ENCODE measurements around the gene SHISA9.
A peak's percentile ranks its signal among the peaks of the same experiment; 100 is the strongest.

SHISA9 gene

DNA sequence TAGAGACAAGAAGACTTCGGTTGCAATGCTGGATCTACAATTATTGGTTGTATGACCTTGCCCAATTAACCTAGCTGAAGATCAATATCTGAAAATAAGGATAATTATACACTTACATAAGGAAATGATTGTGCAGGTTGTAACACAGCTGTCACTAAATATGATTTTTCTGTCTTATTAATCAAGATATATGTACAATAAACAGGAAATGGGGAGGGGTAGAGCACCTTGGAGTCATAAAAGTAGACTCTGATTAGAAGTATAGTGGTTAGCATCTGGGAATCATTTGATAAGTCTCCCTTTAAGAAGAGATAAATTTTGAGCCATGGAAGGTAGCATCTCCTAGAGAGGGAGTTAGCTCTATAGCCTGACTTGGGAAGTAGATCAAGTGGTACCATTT lies 369.2 kb downstream of the SHISA9 start:
- TF ChIP-seq, protein P1, sequence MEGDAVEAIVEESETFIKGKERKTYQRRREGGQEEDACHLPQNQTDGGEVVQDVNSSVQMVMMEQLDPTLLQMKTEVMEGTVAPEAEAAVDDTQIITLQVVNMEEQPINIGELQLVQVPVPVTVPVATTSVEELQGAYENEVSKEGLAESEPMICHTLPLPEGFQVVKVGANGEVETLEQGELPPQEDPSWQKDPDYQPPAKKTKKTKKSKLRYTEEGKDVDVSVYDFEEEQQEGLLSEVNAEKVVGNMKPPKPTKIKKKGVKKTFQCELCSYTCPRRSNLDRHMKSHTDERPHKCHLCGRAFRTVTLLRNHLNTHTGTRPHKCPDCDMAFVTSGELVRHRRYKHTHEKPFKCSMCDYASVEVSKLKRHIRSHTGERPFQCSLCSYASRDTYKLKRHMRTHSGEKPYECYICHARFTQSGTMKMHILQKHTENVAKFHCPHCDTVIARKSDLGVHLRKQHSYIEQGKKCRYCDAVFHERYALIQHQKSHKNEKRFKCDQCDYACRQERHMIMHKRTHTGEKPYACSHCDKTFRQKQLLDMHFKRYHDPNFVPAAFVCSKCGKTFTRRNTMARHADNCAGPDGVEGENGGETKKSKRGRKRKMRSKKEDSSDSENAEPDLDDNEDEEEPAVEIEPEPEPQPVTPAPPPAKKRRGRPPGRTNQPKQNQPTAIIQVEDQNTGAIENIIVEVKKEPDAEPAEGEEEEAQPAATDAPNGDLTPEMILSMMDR (IDR thresholded peaks at IDR 0.05; ENCODE audit: low read depth, low read length), result no peak
- no peak for TF ChIP-seq EZH2phosphoT487 (IDR thresholded peaks at IDR 0.05; ENCODE audit: low read depth)
- no peak overlapping the region for H2AFZ ChIP-seq (ENCODE audit: low read depth, low read length)

DNA sequence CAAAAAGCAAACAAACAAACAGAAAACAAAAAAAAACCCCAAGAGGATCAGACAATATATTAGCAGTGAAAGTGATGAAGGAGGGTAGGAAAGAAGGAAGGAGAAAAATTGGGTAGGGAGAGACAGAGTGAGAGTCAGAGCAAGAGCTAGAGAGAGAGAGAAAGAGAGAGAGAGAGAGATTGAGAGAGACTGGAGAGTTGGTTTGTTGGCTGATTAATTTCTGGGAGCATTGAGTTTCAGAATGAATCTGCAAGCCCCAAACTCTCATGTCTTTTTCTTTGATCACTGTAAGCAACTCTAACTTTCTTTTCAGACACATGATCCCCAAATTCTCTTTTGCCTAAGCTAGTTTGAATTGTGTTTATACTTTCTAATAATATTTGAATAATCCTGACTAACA lies 388.1 kb downstream of the SHISA9 start:
- Histone ChIP-seq H3K27ac (ENCODE audit: low read length) (no peak overlapping the region), H3K27me3 (ENCODE audit: low read depth, low read length) (peaks cover 3% of the 10 kb centered on the region; the same call in 1 of the 2 replicates), H3K4me1 (ENCODE audit: low read length) (peaks cover 24% of the 10 kb centered on the region), H3K4me2 (ENCODE audit: low read length) (peak overlapping the region; percentile 27), H3K4me3 (ENCODE audit: low read length) (no peak overlapping the region), H3K36me3 (replicated peaks; ENCODE audit: low read depth, low read length) (no peaks in the 10 kb centered on the region), H3K9me3 (ENCODE audit: insufficient read depth, low read length) (no peaks in the 10 kb centered on the region), H2AFZ (ENCODE audit: low read depth, low read length) (no peak overlapping the region), H4K20me1 (ENCODE audit: insufficient read depth, low read length) (no peaks in the 10 kb centered on the region), H3K9ac (ENCODE audit: low read length) (no peak overlapping the region), H3K79me2 (ENCODE audit: low read length) (no peaks in the 10 kb centered on the region)
- TF ChIP-seq EZH2phosphoT487 (IDR thresholded peaks at IDR 0.05; ENCODE audit: low read depth), result no peak
- TF ChIP-seq, protein P1 (IDR thresholded peaks at IDR 0.05; ENCODE audit: low read depth, low read length), result no peak

More for the DNA sequence above, 369.2 kb downstream of the SHISA9 start:
- Histone ChIP-seq H4K20me1 (ENCODE audit: insufficient read depth, low read length) (no peaks in the 10 kb centered on the region), H3K4me1 (ENCODE audit: low read length) (no peaks in the 10 kb centered on the region), H3K36me3 (replicated peaks; ENCODE audit: low read depth, low read length) (no peaks in the 10 kb centered on the region), H3K27me3 (ENCODE audit: low read depth, low read length) (no peaks in the 10 kb centered on the region), H3K4me3 (ENCODE audit: low read length) (no peak overlapping the region), H3K79me2 (ENCODE audit: low read length) (no peaks in the 10 kb centered on the region), H3K9ac (ENCODE audit: low read length) (no peak overlapping the region), H3K27ac (ENCODE audit: low read length) (no peak overlapping the region), H3K4me2 (ENCODE audit: low read length) (no peak overlapping the region), H3K9me3 (ENCODE audit: insufficient read depth, low read length) (no peaks in the 10 kb centered on the region)
